Liver (tissue), 9 donors: ENCODE results near the gene MSL1. TPM values are rescaled to one million over a fixed set of nuclear protein-coding genes. Genes with fewer than 3 reads are reported as not detected.

Source experiments
- DNase-seq: peaks from one replicate; pipeline ENCODE4 v3.0.0-alpha.2; 2017; ENCODE audit warnings: low spot score
- H3K27ac ChIP-seq, 2 donors: one replicate each; pipeline ENCODE4 v1.7.0; 2013; ENCODE audit warnings: inconsistent platforms in 2 of 2, low read length in 2 of 2, control low read depth in 1 of 2, low read depth in 1 of 2, mild to moderate bottlenecking in 1 of 2
- H3K27me3 ChIP-seq, 4 donors: one replicate each; pipeline versions ENCODE4 v1.6.1 to v1.7.0; 2013; ENCODE audit warnings: low read length in 3 of 4, inconsistent platforms in 1 of 4, mild to moderate bottlenecking in 1 of 4, moderate library complexity in 1 of 4; ENCODE audit not compliant: control insufficient read depth in 4 of 4, insufficient read depth in 4 of 4
- H3K36me3 ChIP-seq, 4 donors: one replicate each; pipeline versions ENCODE4 v1.6.1 to v1.7.0; 2013; ENCODE audit warnings: low read length in 3 of 4, mild to moderate bottlenecking in 3 of 4, low read depth in 1 of 4, moderate library complexity in 1 of 4; ENCODE audit not compliant: control insufficient read depth in 4 of 4, insufficient read depth in 3 of 4
- H3K4me1 ChIP-seq, 4 donors: one replicate each; pipeline versions ENCODE4 v1.6.1 to v1.7.0; 2013; ENCODE audit warnings: low read length in 3 of 4, mild to moderate bottlenecking in 3 of 4, moderate library complexity in 1 of 4; ENCODE audit not compliant: control insufficient read depth in 4 of 4, insufficient read depth in 4 of 4
- H3K4me3 ChIP-seq, 3 donors: one replicate each; pipeline versions ENCODE4 v1.6.1 to v1.7.0; 2013; ENCODE audit warnings: low read length in 3 of 3, control low read depth in 1 of 3, low read depth in 1 of 3, mild to moderate bottlenecking in 1 of 3
- H3K9ac ChIP-seq, 2 donors: one replicate each; pipeline ENCODE4 v1.7.0; 2013; ENCODE audit warnings: low read length in 2 of 2, mild to moderate bottlenecking in 2 of 2, moderate library complexity in 2 of 2, control low read depth in 1 of 2, low read depth in 1 of 2
- H3K9me3 ChIP-seq, 4 donors: one replicate each; pipeline versions ENCODE4 v1.6.1 to v1.7.0; 2013; ENCODE audit warnings: low read length in 3 of 4; ENCODE audit not compliant: control insufficient read depth in 4 of 4
- ATF3 ChIP-seq: IDR thresholded peaks from 2 replicates; pipeline ENCODE4 v1.6.1; 2016; ENCODE audit warnings: antibody characterized with exemption
- EGR1 ChIP-seq, 2 donors: IDR thresholded peaks; 2 replicates each; pipeline ENCODE4 v1.6.1; 2016 to 2018; ENCODE audit warnings: antibody characterized with exemption in 2 of 2, low read depth in 2 of 2
- FOXA1 ChIP-seq: IDR thresholded peaks from 2 replicates; pipeline ENCODE4 v1.6.1; 2016; ENCODE audit warnings: antibody characterized with exemption
- FOXA2 ChIP-seq: IDR thresholded peaks from 2 replicates; pipeline ENCODE4 v1.6.1; 2016; ENCODE audit warnings: antibody characterized with exemption
- GABPA ChIP-seq, 2 donors: IDR thresholded peaks in 1 of 2; conservative IDR thresholded peaks in 1 of 2; 2 replicates each; pipeline ENCODE4 v1.6.1; 2016; ENCODE audit warnings: antibody characterized with exemption in 2 of 2, mild to moderate bottlenecking in 1 of 2, moderate library complexity in 1 of 2
- HNF4A ChIP-seq, 2 donors: conservative IDR thresholded peaks; 2 replicates each; pipeline ENCODE4 v1.6.1; 2016; ENCODE audit warnings: antibody characterized with exemption in 2 of 2, mild to moderate bottlenecking in 2 of 2
- HNF4G ChIP-seq: IDR thresholded peaks from 2 replicates; pipeline ENCODE4 v1.6.1; 2016; ENCODE audit warnings: antibody characterized with exemption
- JUND ChIP-seq, 2 donors: IDR thresholded peaks; 2 replicates each; pipeline ENCODE4 v1.6.1; 2016; ENCODE audit warnings: antibody characterized with exemption in 2 of 2
- NR2F2 ChIP-seq: IDR thresholded peaks from 2 replicates; pipeline ENCODE4 v1.6.1; 2016; ENCODE audit warnings: antibody characterized with exemption
- RAD21 ChIP-seq, 2 donors: IDR thresholded peaks; 2 replicates each; pipeline ENCODE4 v1.6.1; 2016; ENCODE audit warnings: antibody characterized with exemption in 2 of 2, mild to moderate bottlenecking in 2 of 2
- RXRA ChIP-seq, 2 donors: IDR thresholded peaks; 2 replicates each; pipeline ENCODE4 v1.6.1; 2017 to 2018; ENCODE audit warnings: antibody characterized with exemption in 2 of 2, mild to moderate bottlenecking in 1 of 2
- SP1 ChIP-seq: IDR thresholded peaks from 2 replicates; pipeline ENCODE4 v1.6.1; 2018; ENCODE audit warnings: antibody characterized with exemption, mild to moderate bottlenecking
- TAF1 ChIP-seq: conservative IDR thresholded peaks from 2 replicates; pipeline ENCODE4 v1.6.1; 2016; ENCODE audit warnings: antibody characterized with exemption, mild to moderate bottlenecking
- YY1 ChIP-seq: IDR thresholded peaks from 2 replicates; pipeline ENCODE4 v1.6.1; 2016; ENCODE audit warnings: antibody characterized with exemption, mild to moderate bottlenecking
- ZBTB33 ChIP-seq: IDR thresholded peaks from 2 replicates; pipeline ENCODE4 v1.6.1; 2016; ENCODE audit warnings: antibody characterized with exemption
- WGBS: extraction: QIAGEN DNeasy Blood & Tissue Kit; methylation state at CpG from one replicate; pipeline ENCODE4 v1.1.7; 2013; 5-methylcytosine and 5-hydroxymethylcytosine counted together
- polyA plus RNA-seq, 2 donors: library from polyadenylated mRNA; stranded (reverse) in 1 of 2; unstranded in 1 of 2; fragments of 200-250 nt in 1 of 2; fragments of >200 nt in 1 of 2; fragmentation: Nextera tagmentation in 1 of 2; extraction: Ambion mirVana in 1 of 2; gene quantifications; one replicate each; pipeline versions ENCODE4 v1.2.1 to v1.2.3, GENCODE V29; 2013 to 2015
- total RNA-seq, 2 donors: library from RNA; depleted of rRNA; stranded (reverse); fragments of >200 nt; gene quantifications; one replicate each; pipeline ENCODE4 v1.2.3, GENCODE V29; 2014
- TF ChIP-seq, protein P1 (sequence below): fragments of 150-350 bp; IDR thresholded peaks from 2 replicates; pipeline ENCODE4 v1.5.1; 2017; ENCODE audit warnings: improper control_type of control experiment, low read depth, low read length; ENCODE audit not compliant: missing input control
- TF ChIP-seq, protein P2 (sequence below): IDR thresholded peaks from 2 replicates; pipeline ENCODE4 v1.6.1; 2016; ENCODE audit warnings: antibody characterized with exemption
- TF ChIP-seq, protein P3 (sequence below): IDR thresholded peaks from 2 replicates; pipeline ENCODE4 v1.6.1; 2016; ENCODE audit warnings: antibody characterized with exemption, mild to moderate bottlenecking
- donor health status: healthy.
- donor health status: healthy.
- donor health status: healthy.
- donor health status: healthy.
- donor health status: healthy.

MSL1 gene
- total and polyA plus RNA-seq, 4 donors: 7.9 to 43.7 (median 23.6) TPM

GRCh38 chr17:40111221-40112128, 10.3 kb upstream of the MSL1 start:
- no peaks in the 10 kb centered on the region for H3K27me3 ChIP-seq
- no peaks in the 10 kb centered on the region for H3K36me3 ChIP-seq
- peaks cover 11 to 82% (median 63%) of the 10 kb centered on the region in 4 donors for H3K4me1 ChIP-seq
- under 1% methylated on average over 12 of the region's 12 CpGs for WGBS
- peak overlapping the region; percentile 86 to 99 for H3K27ac ChIP-seq
- peak overlapping the region; percentile 56 to 88 for H3K9ac ChIP-seq
- DNase-seq: peak; percentile 78
- TF ChIP-seq FOXA1 (no peak), FOXA2 (no peak), HNF4A (conservative IDR thresholded peaks at IDR 0.05) (peak; percentile 76 to 83), GABPA (IDR thresholded peaks at IDR 0.05 in 1 of 2, conservative IDR thresholded peaks at IDR 0.05 in 1 of 2) (peak; percentile 20 to 66), YY1 (peak; percentile 8), ATF3 (peak; percentile 53), JUND (IDR thresholded peaks at IDR 0.05) (peak; percentile 14 to 25), RXRA (IDR thresholded peaks at IDR 0.05) (peak; percentile 69 to 87), TAF1 (no peak), SP1 (peak; percentile 89), RAD21 (IDR thresholded peaks at IDR 0.05) (peak; percentile 92 to 93), ZBTB33 (no peak), NR2F2 (peak; percentile 97), EGR1 (IDR thresholded peaks at IDR 0.05; ENCODE audit: low read depth in 2 of 2) (peak; percentile 12 to 74), HNF4G (peak; percentile 34)
- TF ChIP-seq, protein P1, sequence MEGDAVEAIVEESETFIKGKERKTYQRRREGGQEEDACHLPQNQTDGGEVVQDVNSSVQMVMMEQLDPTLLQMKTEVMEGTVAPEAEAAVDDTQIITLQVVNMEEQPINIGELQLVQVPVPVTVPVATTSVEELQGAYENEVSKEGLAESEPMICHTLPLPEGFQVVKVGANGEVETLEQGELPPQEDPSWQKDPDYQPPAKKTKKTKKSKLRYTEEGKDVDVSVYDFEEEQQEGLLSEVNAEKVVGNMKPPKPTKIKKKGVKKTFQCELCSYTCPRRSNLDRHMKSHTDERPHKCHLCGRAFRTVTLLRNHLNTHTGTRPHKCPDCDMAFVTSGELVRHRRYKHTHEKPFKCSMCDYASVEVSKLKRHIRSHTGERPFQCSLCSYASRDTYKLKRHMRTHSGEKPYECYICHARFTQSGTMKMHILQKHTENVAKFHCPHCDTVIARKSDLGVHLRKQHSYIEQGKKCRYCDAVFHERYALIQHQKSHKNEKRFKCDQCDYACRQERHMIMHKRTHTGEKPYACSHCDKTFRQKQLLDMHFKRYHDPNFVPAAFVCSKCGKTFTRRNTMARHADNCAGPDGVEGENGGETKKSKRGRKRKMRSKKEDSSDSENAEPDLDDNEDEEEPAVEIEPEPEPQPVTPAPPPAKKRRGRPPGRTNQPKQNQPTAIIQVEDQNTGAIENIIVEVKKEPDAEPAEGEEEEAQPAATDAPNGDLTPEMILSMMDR: peak; percentile 90
- TF ChIP-seq, protein P2, sequence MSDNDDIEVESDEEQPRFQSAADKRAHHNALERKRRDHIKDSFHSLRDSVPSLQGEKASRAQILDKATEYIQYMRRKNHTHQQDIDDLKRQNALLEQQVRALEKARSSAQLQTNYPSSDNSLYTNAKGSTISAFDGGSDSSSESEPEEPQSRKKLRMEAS: peak; percentile 86
- TF ChIP-seq, protein P3, sequence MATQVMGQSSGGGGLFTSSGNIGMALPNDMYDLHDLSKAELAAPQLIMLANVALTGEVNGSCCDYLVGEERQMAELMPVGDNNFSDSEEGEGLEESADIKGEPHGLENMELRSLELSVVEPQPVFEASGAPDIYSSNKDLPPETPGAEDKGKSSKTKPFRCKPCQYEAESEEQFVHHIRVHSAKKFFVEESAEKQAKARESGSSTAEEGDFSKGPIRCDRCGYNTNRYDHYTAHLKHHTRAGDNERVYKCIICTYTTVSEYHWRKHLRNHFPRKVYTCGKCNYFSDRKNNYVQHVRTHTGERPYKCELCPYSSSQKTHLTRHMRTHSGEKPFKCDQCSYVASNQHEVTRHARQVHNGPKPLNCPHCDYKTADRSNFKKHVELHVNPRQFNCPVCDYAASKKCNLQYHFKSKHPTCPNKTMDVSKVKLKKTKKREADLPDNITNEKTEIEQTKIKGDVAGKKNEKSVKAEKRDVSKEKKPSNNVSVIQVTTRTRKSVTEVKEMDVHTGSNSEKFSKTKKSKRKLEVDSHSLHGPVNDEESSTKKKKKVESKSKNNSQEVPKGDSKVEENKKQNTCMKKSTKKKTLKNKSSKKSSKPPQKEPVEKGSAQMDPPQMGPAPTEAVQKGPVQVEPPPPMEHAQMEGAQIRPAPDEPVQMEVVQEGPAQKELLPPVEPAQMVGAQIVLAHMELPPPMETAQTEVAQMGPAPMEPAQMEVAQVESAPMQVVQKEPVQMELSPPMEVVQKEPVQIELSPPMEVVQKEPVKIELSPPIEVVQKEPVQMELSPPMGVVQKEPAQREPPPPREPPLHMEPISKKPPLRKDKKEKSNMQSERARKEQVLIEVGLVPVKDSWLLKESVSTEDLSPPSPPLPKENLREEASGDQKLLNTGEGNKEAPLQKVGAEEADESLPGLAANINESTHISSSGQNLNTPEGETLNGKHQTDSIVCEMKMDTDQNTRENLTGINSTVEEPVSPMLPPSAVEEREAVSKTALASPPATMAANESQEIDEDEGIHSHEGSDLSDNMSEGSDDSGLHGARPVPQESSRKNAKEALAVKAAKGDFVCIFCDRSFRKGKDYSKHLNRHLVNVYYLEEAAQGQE: peak; percentile 30
- no peaks in the 10 kb centered on the region for H3K9me3 ChIP-seq
- no peak overlapping the region for H3K4me3 ChIP-seq
